HG03432 (cell line): ENCODE measurements around the gene CYLC2.

Source experiments
- ATAC-seq: cut with Tn5 transposase; IDR thresholded peaks from one replicate; pipeline ENCODE4 v1.9.1; 2021; ENCODE audit warnings: mild to moderate bottlenecking, moderate library complexity; ENCODE audit not compliant: unreplicated experiment

CYLC2 gene

GRCh38 chr9:102995033-102995432, at the start of gene CYLC2:
TSS of gene CYLC2 (plus strand) at chr9:102995333. CDS start at chr9:102995381, 48 bp downstream.
- no peak for ATAC-seq

- ATAC-seq, result no peak
Observed at GRCh38 chr9:102950346-102950745, 44.8 kb upstream of the CYLC2 start.

- no peak for ATAC-seq
Observed at GRCh38 chr9:102966999-102967398, 28.1 kb upstream of the CYLC2 start.

- no peak for ATAC-seq
Observed at GRCh38 chr9:102967979-102968378, 27.2 kb upstream of the CYLC2 start.

GRCh38 chr9:102972780-102973179, 22.4 kb upstream of the CYLC2 start:
- no peak for ATAC-seq

- no peak for ATAC-seq
Observed at GRCh38 chr9:102974530-102974929, 20.6 kb upstream of the CYLC2 start.

GRCh38 chr9:102975251-102975650, 19.9 kb upstream of the CYLC2 start:
- ATAC-seq, result no peak

GRCh38 chr9:102985162-102985895, 9.8 kb upstream of the CYLC2 start:
- ATAC-seq, result no peak

GRCh38 chr9:102986425-102986824, 8.7 kb upstream of the CYLC2 start:
- ATAC-seq, result no peak

- no peak for ATAC-seq
Observed at GRCh38 chr9:103003689-103004088, 8.6 kb downstream of the CYLC2 start.

GRCh38 chr9:103014242-103014641, 19.1 kb downstream of the CYLC2 start:
- ATAC-seq, result no peak

GRCh38 chr9:103025796-103026195, 30.7 kb downstream of the CYLC2 start:
- no peak for ATAC-seq

- ATAC-seq, result no peak
Observed at GRCh38 chr9:103037508-103038477, 42.7 kb downstream of the CYLC2 start.

GRCh38 chr9:103041961-103042360, 46.8 kb downstream of the CYLC2 start:
- no peak for ATAC-seq
